Psoas muscle (tissue), 8 donors: ENCODE data around the gene KRT78. TPM values are rescaled to one million over a fixed set of nuclear protein-coding genes. Genes with fewer than 3 reads are reported as not detected.

ENCODE experiments used
- ATAC-seq, 4 donors: fragments of 200-7000 bp; cut with Tn5 transposase; one replicate each; pipeline ENCODE4 v1.9.1; 2020; ENCODE audit warnings: moderate library complexity in 3 of 4, mild to moderate bottlenecking in 2 of 4
- DNase-seq, 2 donors: peaks; one replicate each; pipeline ENCODE4 v3.0.0-alpha.2; 2020
- H3K27ac ChIP-seq: fragments of 200-600 bp; one replicate; pipeline ENCODE4 v1.8.0; 2022
- H3K27me3 ChIP-seq, 3 donors: fragments of 200-600 bp in 1 of 3; one replicate each; pipeline versions ENCODE4 v1.6.1 to v1.8.0; 2013 to 2022; ENCODE audit warnings: low read length in 2 of 3, mild to moderate bottlenecking in 2 of 3, moderate library complexity in 1 of 3; ENCODE audit not compliant: insufficient read depth in 3 of 3
- H3K36me3 ChIP-seq, 2 donors: fragments of 200-600 bp in 1 of 2; one replicate each; pipeline versions ENCODE4 v1.6.1 to v1.8.0; 2013 to 2022; ENCODE audit warnings: low read depth in 1 of 2, mild to moderate bottlenecking in 1 of 2, moderate library complexity in 1 of 2; ENCODE audit not compliant: insufficient read depth in 1 of 2
- H3K4me1 ChIP-seq: fragments of 200-600 bp; one replicate; pipeline ENCODE4 v1.8.0; 2022
- H3K4me3 ChIP-seq: fragments of 200-600 bp; one replicate; pipeline ENCODE4 v1.8.0; 2022; ENCODE audit warnings: mild to moderate bottlenecking
- H3K9me3 ChIP-seq: fragments of 200-600 bp; one replicate; pipeline ENCODE4 v1.8.0; 2022
- WGBS, 3 donors: extraction: QIAGEN DNeasy Blood & Tissue Kit; methylation state at CpG; one replicate each; pipeline versions ENCODE4 v1.1.6 to v1.1.7; 2013; 5-methylcytosine and 5-hydroxymethylcytosine counted together
- intact Hi-C, 2 donors: fragments of 100-400 bp; cut with DNase I; formaldehyde crosslinking; loops; one replicate each; pipeline versions ENCODE4 v1.11.0 to v1.14.2; 2022
- polyA plus RNA-seq, 3 donors: library from polyadenylated mRNA; stranded (reverse); fragments of 200-250 nt; gene quantifications; one replicate each; pipeline ENCODE4 v1.2.3, GENCODE V29; 2013
- total RNA-seq, 4 donors: library from RNA; stranded (reverse); fragmentation: NEBNext Ultra II Directional in 2 of 4; extraction: Animal tissue kit (Norgen Biotek cat#: 25700) in 2 of 4; gene quantifications; one replicate each; pipeline versions ENCODE4 v1.2.1 to v1.2.4, GENCODE V29; 2021 to 2023
- TF ChIP-seq, protein P1 (sequence below): fragments of 200-600 bp; IDR thresholded peaks from one replicate; pipeline ENCODE4 v1.8.0; 2022; ENCODE audit warnings: antibody characterized with exemption
- donor health status: healthy with polysubstance abuse.
- donor health status: DM: no; HTN: no; CAD: no; lungs with moderate emphysema.
- donor health status: Bipolar disorder and iron deficiency.
- donor health status: healthy.
- donor health status: DM: yes; HTN: yes; CAD: no.
- donor health status: DM: no; HTN: no; CAD: no.
- donor health status: DM: no; HTN: no; CAD: no.
- donor health status: DM: yes; HTN: yes; CAD: no.

KRT78 gene
- total and polyA plus RNA-seq, 7 donors, result 0.04 TPM; not detected in 6

DNA sequence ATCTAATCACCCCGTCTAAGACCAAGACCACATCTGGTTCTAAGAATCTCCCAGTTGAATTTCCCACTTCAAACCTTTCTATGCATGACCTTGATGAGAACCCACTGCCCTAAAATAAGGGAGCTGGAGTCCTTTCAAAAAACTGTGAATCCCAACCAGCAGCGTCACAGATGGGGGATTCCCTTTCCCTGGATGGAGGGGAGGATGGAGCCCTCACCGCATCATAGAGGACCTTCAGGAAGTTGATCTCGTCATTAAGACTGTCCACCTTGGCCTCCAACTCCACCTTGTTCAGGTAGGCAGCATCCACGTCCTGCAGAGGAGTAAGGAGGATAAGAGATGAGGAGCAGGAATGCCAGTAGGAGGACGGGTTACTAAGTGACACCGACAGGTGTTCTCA is 39.6 kb downstream of the KRT78 start:
- 60 to 67% (median 62%) methylated on average over 7 of the region's 7 CpGs for WGBS, 3 donors
- no peak for DNase-seq
- Histone ChIP-seq H3K27me3 (peaks cover 0 to 7% (median 0%) of the 10 kb centered on the region in 3 donors), H3K4me3 (no peak overlapping the region), H3K9me3 (no peaks in the 10 kb centered on the region), H3K36me3 (no peaks in the 10 kb centered on the region), H3K27ac (no peak overlapping the region), H3K4me1 (no peaks in the 10 kb centered on the region)
- ATAC-seq, result no peak
- TF ChIP-seq, protein P1, sequence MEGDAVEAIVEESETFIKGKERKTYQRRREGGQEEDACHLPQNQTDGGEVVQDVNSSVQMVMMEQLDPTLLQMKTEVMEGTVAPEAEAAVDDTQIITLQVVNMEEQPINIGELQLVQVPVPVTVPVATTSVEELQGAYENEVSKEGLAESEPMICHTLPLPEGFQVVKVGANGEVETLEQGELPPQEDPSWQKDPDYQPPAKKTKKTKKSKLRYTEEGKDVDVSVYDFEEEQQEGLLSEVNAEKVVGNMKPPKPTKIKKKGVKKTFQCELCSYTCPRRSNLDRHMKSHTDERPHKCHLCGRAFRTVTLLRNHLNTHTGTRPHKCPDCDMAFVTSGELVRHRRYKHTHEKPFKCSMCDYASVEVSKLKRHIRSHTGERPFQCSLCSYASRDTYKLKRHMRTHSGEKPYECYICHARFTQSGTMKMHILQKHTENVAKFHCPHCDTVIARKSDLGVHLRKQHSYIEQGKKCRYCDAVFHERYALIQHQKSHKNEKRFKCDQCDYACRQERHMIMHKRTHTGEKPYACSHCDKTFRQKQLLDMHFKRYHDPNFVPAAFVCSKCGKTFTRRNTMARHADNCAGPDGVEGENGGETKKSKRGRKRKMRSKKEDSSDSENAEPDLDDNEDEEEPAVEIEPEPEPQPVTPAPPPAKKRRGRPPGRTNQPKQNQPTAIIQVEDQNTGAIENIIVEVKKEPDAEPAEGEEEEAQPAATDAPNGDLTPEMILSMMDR, result no peak
- intact Hi-C loops, result no loop called here

DNA sequence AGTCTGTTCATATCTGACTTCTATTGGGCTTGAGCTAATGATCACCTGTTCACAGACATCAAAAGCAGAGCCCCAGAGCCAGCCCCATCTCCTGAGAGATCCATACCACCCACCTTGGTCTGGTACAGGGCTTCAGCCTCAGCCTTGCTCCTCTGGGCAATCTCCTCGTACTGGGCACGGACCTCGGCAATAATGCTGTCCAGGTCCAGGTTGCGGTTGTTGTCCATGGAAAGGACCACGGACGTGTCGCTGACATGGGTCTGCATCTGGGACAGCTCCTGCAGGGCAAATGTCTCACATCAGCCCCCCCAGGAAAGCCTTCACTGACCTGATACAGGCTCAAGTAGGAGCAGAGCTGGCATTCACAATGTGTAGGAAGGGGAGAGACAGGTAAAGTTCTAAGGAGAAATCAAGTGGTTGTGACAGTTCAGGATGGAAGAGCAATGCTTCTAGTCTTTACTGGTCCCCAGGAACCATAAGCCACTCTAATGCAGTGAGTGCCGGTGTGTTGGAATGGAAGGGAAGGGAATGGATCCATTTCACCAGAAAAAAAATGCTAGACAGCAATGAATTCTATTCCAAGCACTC is 40.1 kb downstream of the KRT78 start:
- Histone ChIP-seq H3K4me1 (no peaks in the 10 kb centered on the region), H3K27me3 (peaks cover 0 to 7% (median 0%) of the 10 kb centered on the region in 3 donors), H3K36me3 (no peaks in the 10 kb centered on the region), H3K9me3 (no peaks in the 10 kb centered on the region), H3K27ac (no peak overlapping the region), H3K4me3 (no peak overlapping the region)
- WGBS, 3 donors, result 84 to 91% (median 88%) methylated on average over 8 of the region's 8 CpGs
- ATAC-seq (no peak), DNase-seq (no peak)
- intact Hi-C loops, result no loop called here
- TF ChIP-seq, protein P1, result no peak

DNA sequence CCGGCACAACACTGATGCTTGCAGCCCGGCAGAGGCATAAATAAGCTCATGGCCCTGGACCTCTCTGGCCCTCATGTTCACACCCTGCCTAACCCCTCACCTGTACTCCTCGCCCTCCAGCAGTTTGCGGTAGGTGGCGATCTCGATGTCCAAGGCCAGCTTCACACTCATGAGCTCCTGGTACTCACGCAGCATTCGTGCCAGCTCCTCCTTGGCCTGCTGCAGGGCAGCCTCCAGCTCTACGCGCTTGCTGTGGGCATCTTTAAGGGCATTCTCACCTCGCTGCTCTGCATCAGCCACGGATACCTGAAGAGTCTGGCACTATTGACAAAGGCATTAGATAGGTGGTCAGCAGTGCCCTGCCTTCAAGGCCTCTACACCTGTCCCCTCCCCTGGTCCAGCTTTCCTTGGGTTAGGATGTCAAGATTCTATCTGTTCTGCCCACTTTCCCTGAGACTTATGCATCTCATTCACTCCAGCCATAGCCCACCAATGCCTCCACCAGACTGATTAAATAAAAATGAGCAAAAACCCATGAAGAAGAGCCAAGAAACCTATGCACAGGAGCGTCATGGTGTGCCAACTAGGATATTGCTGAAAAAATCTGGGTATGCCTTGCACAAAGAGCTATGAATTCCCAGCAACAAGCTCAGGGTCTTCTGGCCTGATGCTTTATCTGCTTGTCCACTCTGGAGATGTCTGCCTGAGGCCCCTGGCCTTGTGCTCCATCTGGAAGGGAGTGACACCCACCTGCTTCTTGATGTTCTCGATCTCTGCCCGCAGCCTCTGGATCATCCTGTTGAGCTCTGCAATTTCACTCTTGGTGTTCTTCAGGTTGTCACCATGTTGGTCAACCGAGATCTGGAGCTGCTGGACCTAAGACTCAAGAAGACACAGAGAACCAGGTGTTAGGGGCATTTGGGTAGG is 41.0 kb downstream of the KRT78 start:
- 80 to 82% (median 81%) methylated on average over 16 of the region's 16 CpGs for WGBS, 3 donors
- ATAC-seq (no peak), DNase-seq (no peak)
- H3K36me3 ChIP-seq, result no peaks in the 10 kb centered on the region
- no peaks in the 10 kb centered on the region for H3K9me3 ChIP-seq
- TF ChIP-seq, protein P1, result no peak
- no peaks in the 10 kb centered on the region for H3K4me1 ChIP-seq
- no peak overlapping the region for H3K4me3 ChIP-seq
- intact Hi-C loops, result no loop called here
- no peak overlapping the region for H3K27ac ChIP-seq
- peaks cover 0 to 7% (median 0%) of the 10 kb centered on the region in 3 donors for H3K27me3 ChIP-seq

DNA sequence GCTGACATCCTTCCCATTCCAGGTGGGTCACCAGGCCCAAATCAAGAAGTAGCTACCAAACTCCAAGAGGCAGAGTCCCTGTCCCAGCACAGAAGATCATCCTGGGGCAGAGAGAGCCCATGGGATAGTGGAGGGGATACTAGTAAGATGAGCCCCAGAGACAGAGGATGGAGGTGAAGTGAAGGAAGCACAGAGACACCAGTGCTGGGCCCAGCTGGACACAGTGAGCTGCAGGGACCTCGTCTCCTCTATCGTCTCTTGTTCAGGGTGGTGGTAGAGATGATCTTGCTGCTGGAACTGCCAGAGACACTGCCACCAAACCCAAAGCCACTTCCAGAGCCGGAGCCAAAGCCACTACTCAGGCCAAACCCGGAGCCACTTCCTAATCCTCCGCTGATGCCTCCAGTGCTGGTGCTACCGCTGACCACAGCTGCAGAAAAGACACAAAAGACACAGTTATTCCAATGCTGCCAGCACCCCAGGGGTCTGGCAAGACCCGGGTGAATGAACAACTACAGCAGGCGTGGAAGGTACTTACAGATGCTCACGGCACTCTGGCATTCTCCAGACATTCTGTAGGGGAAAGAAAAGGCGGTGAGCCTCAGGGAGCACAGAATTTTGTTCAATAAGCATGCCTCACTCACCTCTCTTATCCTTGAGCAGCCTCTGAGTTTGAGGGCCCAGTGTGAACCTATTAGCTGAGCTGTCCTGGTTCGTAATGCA is 41.8 kb downstream of the KRT78 start:
- DNase-seq (no peak), ATAC-seq (no peak)
- intact Hi-C loops, result no loop called here
- H3K27ac ChIP-seq, result no peak overlapping the region
- peaks cover 0 to 7% (median 0%) of the 10 kb centered on the region in 3 donors for H3K27me3 ChIP-seq
- no peaks in the 10 kb centered on the region for H3K4me1 ChIP-seq
- H3K9me3 ChIP-seq, result no peaks in the 10 kb centered on the region
- TF ChIP-seq, protein P1, result no peak
- no peak overlapping the region for H3K4me3 ChIP-seq
- H3K36me3 ChIP-seq, result no peaks in the 10 kb centered on the region
- WGBS, 3 donors, result 56 to 67% (median 57%) methylated on average over 11 of the region's 11 CpGs
